Measurements from ENCODE around the gene C1QL1. TPM values are rescaled to one million over a fixed set of nuclear protein-coding genes. Genes with fewer than 3 reads are reported as not detected.

The C1QL1 gene
- total and polyA plus RNA-seq, 2 of the 13 experiments (the other 11 are each of a cell fraction or from before 2014, with no cell fraction given), result 0.11 TPM

DNA sequence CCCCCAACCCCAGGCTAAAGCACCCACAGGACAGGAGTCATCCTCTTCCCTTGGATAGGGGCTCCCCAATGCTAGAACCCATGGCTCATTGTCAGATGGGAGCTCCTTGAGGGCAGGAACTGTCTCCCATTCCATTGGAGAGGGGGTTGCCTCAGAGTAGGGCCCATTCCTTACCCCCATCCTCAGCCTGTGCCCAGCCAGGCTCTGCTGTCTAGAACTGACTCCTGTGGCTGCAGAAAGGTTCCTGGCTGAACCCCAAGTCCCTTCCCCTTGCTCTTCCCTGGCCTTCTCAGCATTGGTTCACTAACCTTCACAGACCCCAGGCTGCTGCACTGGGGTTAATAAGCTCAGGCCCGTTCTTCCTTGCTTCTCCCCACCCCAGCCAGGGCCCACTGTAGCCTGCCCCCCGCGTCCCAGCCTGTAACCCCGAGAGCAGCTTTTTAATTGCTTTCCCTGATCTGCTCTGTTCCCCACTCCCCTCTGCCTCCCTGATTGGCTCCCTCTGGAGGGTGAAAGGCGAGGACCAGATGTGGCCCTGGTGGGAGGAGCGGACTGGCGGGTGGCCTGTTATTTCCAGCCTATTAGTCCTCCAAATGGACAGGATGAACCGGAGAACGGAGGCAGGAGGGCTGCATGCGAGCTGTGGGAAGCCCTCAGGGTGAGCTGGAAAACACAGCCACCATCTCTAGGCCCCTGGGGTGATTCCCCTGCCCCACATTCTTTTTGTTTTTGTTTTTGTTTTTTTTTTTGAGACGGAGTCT is 46.8 kb downstream of the C1QL1 start:
- Histone ChIP-seq H3K36me3 (replicated peaks in 1 of 2; ENCODE audit: control insufficient read depth in 1 of 2, insufficient read depth in 2 of 2, low read length in 2 of 2) (peaks cover 4 to 7% of the 10 kb centered on the region in 2 experiments; a peak in 1 of 5 replicates), H3K4me3 (replicated peaks in 1 of 3; ENCODE audit: insufficient read depth in 1 of 3, low read depth in 2 of 3, low read length in 3 of 3) (no peak overlapping the region), H3K4me2 (ENCODE audit: low read depth, low read length) (peak overlapping the region; percentile 13; the same call in 1 of the 2 replicates), H3K4me1 (ENCODE audit: insufficient read depth, low read length) (peaks cover 18% of the 10 kb centered on the region), H3K79me2 (ENCODE audit: insufficient read depth, low read length) (no peaks in the 10 kb centered on the region), H4K20me1 (ENCODE audit: insufficient read depth, low read length) (no peaks in the 10 kb centered on the region), H3K27me3 (ENCODE audit: control insufficient read depth in 1 of 2, insufficient read depth in 2 of 2, low read length in 2 of 2) (peaks cover 9 to 30% of the 10 kb centered on the region in 2 experiments; a peak in 4 of 5 replicates), H3K27ac (ENCODE audit: extremely low read length, insufficient read depth, low read length) (no peak overlapping the region), H2AFZ (ENCODE audit: low read length) (no peak overlapping the region), H3K9me3 (ENCODE audit: low read length) (no peaks in the 10 kb centered on the region), H3K9ac (ENCODE audit: insufficient read depth, low read depth, low read length) (no peak overlapping the region)
- in situ Hi-C loops (cut with HindIII; ENCODE audit: extremely low pct_ligation_motif_present, low pct_unique_long_range_greater_than_20kb) (loop anchor here (5.0 to 10.0 kb wide), 3 partner anchors 41 to 183 kb away; no protein-coding TSS in a partner anchor), intact Hi-C loops (cut with micrococcal nuclease; ENCODE audit: unreplicated experiment) (loop anchor here (2.0 kb wide), 1 partner anchor 41 kb away; no protein-coding TSS in a partner anchor)
- ATAC-seq, result peak; percentile 57
- no TSS peak for BruUV-seq (replicated peaks)
- WGBS (ENCODE audit: low lambda C conversion rate), result 16% methylated on average over 11 of the region's 11 CpGs
- no peak for DNase-seq (ENCODE audit: low spot score)
- CTCF ChIA-PET (ENCODE audit: low intra/inter-chr PET ratio, low total read pairs), result interaction anchor here (1.4 to 2.8 kb wide), 2 partner anchors 96 to 101 kb away, joined by 5 to 24 read pairs; no protein-coding TSS in a partner anchor
- POLR2A ChIA-PET, result interaction anchor here (1.1 to 2.2 kb wide), 4 partner anchors 100 to 227 kb away, joined by 3 to 11 read pairs (median 5); partner anchors contain the start of genes HEXIM1 and NMT1
- FAIRE-seq, result no peak
- TF ChIP-seq, protein P1, sequence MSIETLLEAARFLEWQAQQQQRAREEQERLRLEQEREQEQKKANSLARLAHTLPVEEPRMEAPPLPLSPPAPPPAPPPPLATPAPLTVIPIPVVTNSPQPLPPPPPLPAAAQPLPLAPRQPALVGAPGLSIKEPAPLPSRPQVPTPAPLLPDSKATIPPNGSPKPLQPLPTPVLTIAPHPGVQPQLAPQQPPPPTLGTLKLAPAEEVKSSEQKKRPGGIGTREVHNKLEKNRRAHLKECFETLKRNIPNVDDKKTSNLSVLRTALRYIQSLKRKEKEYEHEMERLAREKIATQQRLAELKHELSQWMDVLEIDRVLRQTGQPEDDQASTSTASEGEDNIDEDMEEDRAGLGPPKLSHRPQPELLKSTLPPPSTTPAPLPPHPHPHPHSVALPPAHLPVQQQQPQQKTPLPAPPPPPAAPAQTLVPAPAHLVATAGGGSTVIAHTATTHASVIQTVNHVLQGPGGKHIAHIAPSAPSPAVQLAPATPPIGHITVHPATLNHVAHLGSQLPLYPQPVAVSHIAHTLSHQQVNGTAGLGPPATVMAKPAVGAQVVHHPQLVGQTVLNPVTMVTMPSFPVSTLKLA (IDR thresholded peaks at IDR 0.05), result no peak
- TF ChIP-seq DNMT3B (CRISPR knock-in tag; conservative IDR thresholded peaks at IDR 0.05) (no peak), JUND (CRISPR knock-in tag; IDR thresholded peaks at IDR 0.05) (no peak), ZNF841 (CRISPR knock-in tag; IDR thresholded peaks at IDR 0.05; ENCODE audit: borderline replicate concordance) (no peak), CTCF (CRISPR knock-in tag; IDR thresholded peaks at IDR 0.05) (peak; percentile 50), CREB3 (CRISPR knock-in tag; IDR thresholded peaks at IDR 0.05) (no peak), ZNF558 (CRISPR knock-in tag; IDR thresholded peaks at IDR 0.05; ENCODE audit: borderline replicate concordance) (no peak), NFE2L2 (IDR thresholded peaks at IDR 0.05; ENCODE audit: low read length) (no peak), ZNF496 (CRISPR knock-in tag; IDR thresholded peaks at IDR 0.05; ENCODE audit: insufficient replicate concordance) (no peak), ZBTB3 (CRISPR knock-in tag; IDR thresholded peaks at IDR 0.05; ENCODE audit: borderline replicate concordance, low read depth) (no peak), ZNF263 (CRISPR knock-in tag; IDR thresholded peaks at IDR 0.05) (0 out of 2 replicates have a peak, but pooled peaks have one; percentile 17), ZNF33B (CRISPR knock-in tag; IDR thresholded peaks at IDR 0.05) (no peak), RFXAP (CRISPR knock-in tag; IDR thresholded peaks at IDR 0.05; ENCODE audit: borderline replicate concordance) (no peak), NR2C2 (CRISPR knock-in tag; IDR thresholded peaks at IDR 0.05; ENCODE audit: borderline replicate concordance) (no peak), MEIS2 (CRISPR knock-in tag; IDR thresholded peaks at IDR 0.05) (no peak), E2F5 (CRISPR knock-in tag; conservative IDR thresholded peaks at IDR 0.05) (no peak), JUN (CRISPR knock-in tag; IDR thresholded peaks at IDR 0.05) (no peak)

All from HepG2 (cell line).